Activated CD4-positive, alpha-beta T cell treated with anti-CD3 and anti-CD28 coated beads, Interleukin-2, amount 50 U/mL, for 48 hours (primary cell): ENCODE results near the gene ATP7A.

ENCODE experiments used
- DNase-seq, 2 experiments: peaks; one replicate each; pipeline ENCODE4 v3.0.0-alpha.2; 2020

Gene ATP7A

DNA sequence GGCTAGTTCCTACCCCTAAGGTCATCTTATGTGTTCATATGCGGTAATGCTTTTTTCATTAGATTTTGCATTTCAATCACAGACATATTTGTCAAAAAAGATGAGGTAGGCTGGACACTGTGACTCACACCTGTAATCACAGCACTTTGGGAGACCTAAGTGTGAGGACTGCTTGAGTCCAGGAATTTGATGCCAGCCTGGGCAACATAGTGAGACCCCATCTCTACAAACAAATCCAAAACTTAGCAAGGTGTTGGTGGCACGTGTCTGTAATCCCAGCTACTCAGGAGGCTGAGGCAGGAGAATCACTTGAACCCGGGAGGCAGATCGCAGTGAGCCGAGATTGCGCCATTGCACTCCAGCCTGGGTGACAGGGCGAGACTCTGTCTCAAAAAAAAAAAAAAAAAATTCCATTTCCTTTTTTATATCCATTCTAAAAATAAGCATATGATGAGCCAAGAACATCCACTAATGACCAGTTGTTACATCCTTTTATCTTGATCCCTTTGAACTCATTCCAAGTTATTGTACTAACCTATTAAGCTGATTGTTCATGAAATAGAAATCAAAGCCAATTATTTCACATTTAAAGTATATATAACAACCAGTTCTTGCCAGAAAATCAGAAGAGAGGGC is 35.5 kb downstream of the ATP7A start:
- DNase-seq: no peak

DNA sequence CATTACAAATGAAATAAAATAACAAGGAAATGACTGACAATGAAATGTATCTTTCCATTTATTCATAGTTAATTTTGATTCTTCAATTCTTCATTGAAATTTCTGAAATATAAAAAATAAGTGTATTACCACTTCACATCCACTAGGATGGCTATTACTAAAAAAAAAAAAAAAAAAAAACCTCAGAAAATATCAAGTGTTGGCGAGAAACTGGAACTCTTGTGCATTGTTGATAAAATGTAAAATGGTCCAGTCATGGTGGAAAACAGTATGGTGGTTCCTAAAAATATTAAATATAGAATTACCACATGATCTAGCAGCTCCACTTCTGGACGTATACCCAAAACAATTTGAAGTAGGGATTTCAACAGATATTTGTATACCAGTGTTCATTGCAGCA is 36.1 kb downstream of the ATP7A start:
- no peak for DNase-seq

DNA sequence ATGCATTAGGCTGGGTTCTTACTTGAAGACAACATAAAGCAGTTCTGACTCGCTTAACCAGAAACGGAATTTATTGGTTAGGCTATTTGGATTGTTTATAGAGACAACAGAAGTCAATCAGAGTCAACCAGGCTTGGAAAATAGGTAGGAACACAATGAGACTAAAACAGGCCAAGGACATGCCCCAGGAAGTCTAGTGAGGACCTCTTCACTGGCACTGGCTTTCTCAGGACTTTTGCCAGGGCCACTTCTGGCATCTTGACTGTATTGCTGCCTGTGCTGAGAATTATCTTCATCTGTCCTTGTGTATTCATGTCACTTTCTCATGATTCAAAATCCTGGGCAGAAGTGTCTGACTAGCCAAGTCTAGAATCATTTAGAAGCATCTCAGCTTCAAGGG is 39.3 kb downstream of the ATP7A start:
- DNase-seq: no peak

DNA sequence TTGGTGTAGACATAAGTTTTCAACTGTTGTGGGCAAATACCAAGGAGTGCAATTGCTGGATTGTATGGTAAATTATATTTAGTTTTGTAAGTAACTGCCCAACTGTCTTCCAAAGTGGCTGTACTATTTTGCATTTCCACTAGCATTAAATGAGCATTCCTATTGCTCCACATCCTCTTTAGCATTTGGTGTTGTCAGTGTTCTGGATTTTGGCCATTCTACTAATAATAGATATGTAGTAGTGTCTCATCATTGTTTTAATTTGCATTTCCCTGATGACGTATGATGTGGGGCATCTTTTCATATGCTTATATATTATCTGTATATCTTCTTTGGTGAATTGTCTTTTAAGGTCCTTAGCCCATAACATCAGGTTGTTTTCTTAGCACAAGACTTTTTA is 41.7 kb downstream of the ATP7A start:
- DNase-seq: no peak

DNA sequence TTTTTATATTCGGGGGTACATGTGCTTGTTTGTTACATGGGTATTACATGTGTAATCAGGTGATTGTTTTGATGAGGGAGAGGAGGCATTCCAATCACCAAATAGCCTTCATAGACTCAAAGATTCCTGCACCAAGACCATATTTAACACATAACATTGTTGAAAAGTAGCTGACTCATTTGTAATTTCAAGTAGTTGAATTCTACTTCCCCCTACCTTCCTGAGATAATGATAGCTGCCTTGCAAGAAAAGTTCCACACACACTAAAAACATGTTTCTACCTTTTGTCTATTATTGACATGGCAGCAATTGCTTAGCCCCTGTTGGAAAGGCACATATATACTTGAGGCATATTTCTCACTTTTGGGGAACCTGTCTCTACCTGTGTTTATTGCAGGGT is 42.8 kb downstream of the ATP7A start:
- DNase-seq: no peak

DNA sequence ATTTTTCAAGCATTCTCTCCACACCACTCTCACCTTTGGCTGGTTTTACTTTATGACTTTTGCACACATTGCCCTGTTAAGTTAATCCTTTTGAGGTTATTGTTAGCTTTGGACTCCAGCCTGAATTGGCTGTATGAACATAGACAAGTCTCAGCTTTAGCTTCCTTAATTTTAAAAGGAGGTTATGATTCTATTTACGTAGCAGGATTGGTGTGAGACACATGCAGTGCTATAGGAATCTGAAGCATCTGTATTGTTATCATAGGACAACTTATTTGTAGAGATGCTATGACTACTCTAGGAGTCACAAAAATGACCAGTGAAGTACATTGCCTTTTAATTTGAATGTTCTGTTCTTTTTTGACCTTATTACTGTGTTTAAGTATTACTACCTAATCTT is 43.2 kb downstream of the ATP7A start:
- no peak for DNase-seq

DNA sequence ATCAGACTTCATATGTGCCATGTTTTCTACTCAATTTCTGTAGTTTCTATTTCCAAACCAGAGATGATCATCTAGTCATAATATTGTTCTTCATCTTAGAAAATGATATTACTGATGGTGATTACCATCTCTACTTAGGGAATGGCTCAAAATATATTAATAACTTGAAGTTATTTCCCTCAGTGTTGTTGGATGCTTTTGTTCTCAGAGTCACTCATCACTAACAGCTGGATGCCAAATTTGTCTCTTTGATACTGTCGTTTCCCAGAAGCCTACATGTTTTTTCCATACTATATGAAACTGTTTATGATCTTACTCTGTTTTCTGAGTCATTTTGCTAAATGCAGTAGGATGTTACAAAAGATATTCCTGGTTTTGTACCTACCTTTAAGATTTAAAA is 50.1 kb downstream of the ATP7A start:
- DNase-seq: no peak

DNA sequence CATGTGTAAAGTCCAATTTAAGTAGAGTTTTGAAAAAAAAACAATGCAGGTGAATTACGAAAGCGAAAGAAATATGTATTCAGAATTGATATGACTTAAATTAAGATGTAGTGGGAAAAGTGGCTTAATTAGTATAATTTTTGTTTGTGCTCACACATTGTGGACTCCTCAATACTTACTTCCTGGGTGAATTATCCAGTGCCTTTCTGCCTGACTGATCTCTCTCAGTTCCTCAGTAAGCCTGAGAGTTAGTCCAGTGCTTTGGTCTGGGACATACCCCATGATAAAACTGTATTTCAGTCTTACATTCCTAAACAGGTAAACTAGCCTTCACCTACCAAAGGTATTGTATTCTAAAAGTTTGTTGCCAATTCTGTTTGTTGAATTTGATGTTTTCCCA is 50.6 kb downstream of the ATP7A start:
- DNase-seq: no peak

DNA sequence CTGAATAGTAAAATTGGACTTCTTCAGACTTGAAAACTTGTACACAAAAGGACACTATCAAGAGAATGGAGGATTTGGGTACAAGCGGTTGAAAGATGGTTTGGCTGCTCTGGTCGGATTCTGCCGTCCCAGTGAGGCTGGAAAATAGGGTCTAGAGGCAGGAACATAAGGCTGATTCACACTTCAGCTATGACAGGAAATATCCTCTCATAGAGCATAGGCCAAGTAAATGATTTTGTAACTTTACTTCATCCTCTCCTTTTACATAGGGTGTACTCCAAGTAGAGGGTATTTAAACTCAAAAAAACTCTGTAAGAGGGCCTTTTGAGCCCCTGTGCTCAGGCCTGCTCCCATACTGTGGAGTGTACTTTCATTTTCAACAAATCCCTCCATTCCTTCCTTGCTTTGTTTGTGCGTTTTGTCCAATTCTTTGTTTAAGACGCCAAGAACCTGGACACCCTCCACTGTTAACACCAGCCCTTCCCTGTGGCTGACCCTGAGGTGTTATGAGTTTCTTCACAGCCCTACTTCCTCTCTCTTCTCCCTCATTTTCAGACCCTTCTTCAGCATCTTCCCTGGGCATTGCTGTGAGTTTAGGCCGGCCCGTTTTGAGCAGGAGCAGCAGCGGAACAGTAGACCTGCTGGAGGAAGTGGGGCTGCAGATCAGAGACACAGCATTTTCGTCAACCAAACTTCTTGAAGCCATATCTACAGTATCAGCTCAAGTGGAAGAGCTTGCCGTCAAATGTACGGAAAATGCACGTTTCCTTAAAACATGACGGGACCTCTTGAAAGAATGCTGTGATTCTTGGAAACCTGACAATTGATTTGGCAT is 51.8 kb downstream of the ATP7A start:
- peak; percentile 6 to 26 for DNase-seq

DNA sequence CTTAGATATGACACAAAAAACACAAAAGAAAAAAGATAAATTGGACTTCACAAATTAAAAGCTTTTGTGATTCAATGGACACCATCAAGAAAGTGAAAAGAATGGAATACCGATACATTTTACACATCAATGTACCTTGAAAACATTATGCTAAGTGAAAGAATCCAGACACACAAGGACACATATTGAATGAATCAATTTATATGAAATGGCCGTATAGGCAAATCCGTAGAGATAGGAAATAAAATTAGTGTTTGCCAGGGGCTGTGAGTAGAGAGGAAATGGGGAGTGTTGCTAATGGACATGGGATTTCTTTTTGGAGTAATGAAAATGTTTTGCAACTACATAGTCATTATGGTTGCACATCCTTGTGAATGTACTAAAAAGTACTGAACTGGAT is 55.9 kb downstream of the ATP7A start:
- DNase-seq: no peak

DNA sequence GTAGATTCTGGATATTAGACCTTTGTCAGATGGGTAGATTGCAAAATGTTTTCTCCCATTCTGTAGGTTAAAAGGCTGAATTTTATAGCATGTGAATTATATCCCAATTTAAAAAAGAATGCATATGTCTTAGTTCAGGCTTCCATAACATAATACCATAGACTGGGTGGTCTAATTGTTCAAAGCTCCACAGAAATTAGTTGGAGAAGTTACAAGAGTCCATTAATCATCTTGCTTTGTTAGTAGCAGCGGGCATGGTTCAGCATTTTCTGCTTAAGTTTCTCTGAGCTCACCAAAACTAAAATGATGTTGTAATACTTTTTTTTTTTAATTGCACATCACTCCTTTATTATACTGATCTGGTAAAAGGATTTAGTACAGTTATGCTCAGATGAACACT is 57.1 kb downstream of the ATP7A start:
- DNase-seq: no peak

DNA sequence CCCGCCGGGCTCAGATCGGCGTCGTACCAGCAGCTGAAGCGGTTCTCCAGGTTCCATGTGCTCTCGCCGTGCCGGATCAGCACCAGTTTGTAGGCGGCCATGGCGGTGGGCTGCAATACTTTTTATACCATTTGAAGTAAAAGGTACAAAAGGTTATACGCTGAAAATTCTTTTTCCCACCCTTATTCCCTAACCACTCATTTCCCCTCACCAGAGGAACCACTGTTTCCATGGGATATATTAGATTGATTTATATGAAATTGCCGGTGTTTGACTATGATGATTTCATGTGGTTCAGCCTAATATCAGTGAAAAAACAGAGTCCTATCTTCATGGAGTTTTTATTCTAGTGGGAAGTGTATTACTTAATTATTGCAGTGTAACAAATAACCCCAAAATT is 59.0 kb downstream of the ATP7A start, which contains the start of gene PGAM4:
Gene PGAM4, minus strand, starts transcription at position 101 of the 400 bp plus-strand sequence. Its CDS starts 0 bp downstream, at position 101.
- DNase-seq: no peak

DNA sequence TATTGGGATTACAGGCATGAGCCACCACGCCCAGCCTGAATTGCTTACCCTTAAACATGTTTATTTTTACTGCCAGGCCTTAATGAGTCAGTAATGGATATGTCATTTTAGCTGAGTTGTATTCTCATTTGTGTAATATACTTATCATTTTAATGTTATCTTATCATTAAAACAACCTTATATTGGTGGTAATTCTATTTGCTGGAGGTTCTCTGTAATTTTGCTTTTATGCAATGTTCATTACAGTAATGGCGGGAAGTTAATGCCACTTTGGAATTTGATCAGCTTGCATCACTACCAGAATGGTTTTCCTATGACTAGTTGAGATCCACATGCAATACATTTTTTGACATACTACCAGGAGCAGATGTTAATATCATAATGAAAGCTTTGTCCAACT is 65.3 kb downstream of the ATP7A start:
- no peak for DNase-seq

DNA sequence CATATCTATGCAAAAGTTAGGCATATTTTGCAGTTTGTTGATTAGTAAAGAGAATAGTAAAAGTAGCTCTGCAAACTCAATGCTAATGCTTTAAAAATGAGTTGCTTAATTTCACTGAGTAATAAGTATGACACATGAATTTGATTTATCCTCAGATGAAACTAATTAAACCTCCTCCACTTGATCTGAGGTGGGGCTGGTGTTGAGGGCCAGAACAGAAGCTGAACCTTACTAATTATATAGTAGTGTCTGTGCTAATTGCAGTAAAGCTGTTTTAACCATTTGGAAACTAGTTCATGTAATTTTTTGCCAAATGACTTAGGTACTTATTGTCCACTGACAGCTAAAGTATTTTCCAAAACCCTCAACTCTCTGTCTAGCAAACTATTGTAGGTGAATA is 66.6 kb downstream of the ATP7A start:
- DNase-seq: no peak

DNA sequence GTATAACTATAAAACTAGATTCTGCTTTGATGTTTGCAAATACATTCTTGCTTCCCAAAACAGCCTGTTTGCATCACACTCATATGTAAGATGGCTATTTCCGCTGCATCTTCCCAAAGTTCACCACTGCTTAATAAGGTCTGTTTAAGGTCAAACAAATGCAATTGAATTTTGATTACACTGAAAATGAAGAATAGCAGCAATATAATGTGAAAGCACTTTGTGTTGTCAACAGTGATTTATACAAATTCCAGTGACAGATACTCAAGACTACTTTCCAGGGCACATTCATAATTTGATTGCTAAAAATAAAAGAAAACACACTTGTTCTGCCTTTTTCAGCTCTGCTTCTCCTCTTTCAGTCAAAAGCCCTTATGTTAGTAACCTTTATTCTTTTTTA is 67.0 kb downstream of the ATP7A start:
- no peak for DNase-seq

DNA sequence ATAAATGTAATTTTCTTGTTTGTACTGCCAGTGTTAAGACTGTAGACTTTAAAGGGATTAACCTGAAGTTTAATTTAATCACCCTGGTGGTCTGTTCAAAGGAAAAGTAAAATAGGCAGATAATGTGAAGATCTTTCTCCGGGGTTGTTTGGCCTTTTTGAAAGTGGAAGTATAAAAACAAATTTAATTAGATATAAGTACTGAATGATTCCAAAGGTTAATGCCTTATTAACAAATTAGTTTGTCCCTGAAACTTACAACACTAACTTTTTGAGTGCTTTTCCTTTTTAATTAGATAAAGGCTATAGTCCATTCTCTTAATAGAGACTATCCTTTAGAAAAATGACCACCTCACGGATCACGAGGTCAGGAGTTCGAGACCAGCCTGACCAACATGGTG is 69.4 kb downstream of the ATP7A start:
- DNase-seq: no peak

DNA sequence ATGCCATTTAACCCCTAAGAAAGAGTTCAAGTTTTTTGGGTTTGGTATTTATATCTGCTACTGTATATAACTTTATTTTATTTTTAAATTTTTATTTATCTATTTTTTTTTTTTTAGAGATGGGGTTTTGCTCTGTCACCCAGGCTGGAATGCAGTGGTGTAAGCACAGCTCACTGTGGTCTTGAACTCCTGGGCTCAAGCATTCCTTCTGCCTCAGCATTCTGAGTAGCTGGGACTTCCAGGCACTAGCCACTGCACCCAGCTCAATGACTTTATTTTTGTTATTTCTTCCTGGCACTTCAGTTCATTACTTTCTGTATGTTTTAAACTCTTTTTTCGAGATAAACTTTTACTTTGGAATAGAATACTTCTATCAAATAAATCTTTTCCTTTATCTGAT is 101.4 kb downstream of the ATP7A start:
- no peak for DNase-seq

DNA sequence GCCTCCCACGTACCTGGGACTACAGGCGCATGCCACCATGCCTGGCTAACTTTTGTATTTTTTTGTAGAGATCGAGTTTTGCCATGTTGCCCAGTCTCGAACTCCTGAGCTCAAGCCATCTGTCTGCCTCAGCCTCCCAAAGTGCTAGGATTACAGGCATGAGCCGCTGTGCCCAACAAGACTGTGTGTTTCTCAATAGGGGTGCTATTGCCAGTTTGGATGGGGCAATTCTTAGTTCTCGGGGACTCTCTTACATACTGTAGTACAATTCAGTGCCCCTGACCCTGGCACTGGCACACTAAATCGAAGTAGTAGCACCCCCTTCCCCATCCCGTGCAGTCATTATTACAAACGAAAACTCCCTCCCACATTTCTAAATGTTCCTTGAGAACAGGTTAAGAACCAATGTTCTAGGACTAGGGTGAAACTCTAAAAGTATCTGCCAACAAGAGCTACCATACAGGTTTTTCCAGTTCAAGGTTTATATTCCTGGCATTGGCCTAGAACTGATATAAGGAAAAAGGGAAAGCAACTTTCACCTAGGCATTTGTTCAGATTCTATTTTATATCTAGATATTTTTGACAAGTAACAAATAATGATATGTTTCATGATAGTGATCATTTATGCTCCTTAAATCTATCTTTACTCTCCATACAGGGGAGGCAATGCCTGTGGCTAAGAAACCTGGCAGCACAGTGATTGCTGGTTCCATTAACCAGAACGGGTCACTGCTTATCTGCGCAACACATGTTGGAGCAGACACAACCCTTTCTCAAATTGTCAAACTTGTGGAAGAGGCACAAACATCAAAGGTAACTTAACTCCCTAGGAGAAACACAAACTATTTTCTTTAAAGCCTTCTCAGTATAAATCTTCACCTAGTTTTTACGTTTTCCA is 109.3 kb downstream of the ATP7A start:
- no peak for DNase-seq

DNA sequence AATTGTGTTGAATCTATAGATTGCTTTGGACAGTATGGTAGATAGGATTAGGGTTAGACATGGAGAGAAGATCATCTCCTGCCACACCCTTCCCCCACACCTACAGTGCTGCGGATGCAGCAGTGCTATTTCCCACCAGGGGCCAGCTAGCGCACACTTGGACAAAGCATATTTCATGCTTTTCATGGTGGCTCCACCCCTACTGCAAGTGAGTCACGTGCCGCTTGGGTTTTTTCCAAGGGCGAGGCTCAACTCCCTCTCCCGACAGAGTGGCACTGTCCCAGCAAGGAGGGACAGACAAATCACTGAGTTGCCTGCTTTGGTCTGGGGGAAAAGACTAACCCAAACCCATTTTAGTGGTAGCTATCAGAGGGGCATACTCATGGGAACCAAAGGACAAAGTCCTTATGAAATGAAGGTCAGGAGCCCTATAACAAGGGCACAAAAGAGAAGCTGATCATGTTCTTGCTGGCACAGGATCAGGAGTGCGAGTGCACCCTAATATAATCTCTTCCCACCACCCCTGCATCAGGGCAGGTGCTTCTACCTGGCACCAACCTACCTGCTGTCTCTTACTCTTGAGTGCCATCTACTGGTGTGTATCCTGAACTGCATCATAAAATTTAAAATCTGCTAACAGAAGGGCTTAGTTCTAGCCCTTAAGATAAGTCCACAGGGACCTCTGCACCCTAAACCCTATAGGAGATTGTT is 114.0 kb downstream of the ATP7A start:
- DNase-seq: no peak

DNA sequence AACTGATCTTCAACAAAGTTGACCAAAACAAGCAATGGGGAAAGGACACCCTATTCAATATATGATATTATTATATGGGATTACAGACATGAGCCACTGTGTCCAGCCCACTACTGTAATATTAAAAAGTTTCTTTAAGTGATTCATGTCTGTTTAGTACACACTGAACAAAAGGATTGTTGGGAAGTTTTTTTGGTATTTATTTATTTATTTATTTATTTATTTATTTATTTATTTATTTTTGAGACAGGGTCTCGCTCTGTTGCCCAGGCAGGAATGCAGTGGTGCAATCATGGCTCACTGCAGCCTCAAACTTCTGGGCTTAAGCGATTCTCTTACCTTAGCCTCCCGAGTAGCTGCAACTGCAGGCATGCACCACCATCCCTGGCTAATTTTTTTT is 117.3 kb downstream of the ATP7A start:
- DNase-seq: no peak

DNA sequence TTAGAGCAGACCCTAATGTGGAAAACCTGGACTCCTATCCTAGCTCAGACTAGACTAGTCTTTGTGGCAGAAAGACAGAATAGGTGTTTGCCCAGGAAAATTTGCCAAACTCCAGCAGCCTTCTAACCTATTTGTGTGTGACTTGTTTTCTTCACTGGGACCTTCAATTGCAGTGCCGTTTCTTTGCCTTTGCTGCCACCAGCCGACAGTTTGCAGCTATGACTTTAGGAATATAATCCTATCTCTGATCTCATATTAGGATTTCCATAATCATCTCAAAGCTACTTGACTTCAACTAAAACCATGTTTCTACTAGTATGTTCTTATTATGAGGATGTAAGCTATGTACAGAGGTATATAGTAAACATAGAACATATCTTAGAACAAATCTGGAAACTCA is 119.2 kb downstream of the ATP7A start:
- peak; percentile 4 to 9 for DNase-seq

DNA sequence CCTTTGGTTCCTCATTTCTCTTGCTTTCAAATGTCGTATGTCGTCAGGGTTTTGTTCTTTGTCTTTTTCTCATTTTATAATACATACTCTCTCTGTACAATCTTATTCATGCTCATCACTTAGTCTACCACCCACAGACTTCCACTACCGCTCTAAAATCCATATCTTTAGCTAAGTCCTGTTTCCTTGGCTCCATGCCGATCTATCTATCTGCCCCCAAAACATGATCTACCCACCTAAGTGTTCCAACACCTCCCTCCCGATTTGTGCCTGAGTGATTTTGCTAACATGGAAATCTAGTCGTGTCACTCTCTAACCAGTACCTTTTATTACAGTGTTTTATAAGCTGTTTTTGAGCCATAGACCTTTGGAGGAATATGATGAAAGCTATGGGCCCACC is 124.6 kb downstream of the ATP7A start:
- no peak for DNase-seq

DNA sequence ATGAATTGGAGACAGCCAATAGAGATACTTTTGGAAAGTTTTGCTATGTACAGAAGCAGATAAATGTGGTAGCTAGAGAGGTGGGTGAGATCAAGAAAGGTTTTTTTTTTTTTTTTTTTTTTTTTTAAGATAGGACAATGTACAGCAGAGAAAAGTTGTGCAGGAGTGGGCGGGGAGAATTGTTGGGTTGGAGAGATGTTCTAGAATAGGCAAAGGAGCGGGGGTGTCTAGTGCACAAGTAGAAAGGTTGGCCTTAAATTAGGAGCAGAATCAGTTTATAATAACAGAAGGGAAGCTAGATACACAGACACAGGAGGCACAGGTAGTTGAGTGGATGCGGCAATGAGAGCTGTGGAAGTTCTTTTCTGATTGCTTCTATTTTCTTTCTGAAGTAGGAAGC is 127.4 kb downstream of the ATP7A start:
- no peak for DNase-seq
